Measurements from ENCODE around the gene C2orf68. TPM values are rescaled to one million over a fixed set of nuclear protein-coding genes. Genes with fewer than 3 reads are reported as not detected.
"Not testable (repeated sequence)": the region's sequence is repeated elsewhere in the genome, so short reads cannot be mapped to it uniquely, and the experiment has no call there.

Gene C2orf68
- total and polyA plus RNA-seq, 9 of the 15 experiments (the other 6 are each of a cell fraction or from before 2014, with no cell fraction given), result 22.1 to 50.0 (median 31.8) TPM

- Histone ChIP-seq H3K79me2 (ENCODE audit: control insufficient read depth, insufficient read depth, low read length) (peaks cover 66% of the 10 kb centered on the region), H3K4me1 (replicated peaks in 1 of 2; ENCODE audit: control insufficient read depth in 2 of 2, insufficient read depth in 2 of 2, low read length in 2 of 2) (peaks cover 11 to 33% of the 10 kb centered on the region in 2 experiments; a peak in 4 of 5 replicates), H3K36me3 (ENCODE audit: control insufficient read depth, insufficient read depth, low read length) (peaks cover 31% of the 10 kb centered on the region)
- intact Hi-C loops (cut with micrococcal nuclease), result loop anchor here (5.0 kb wide), 2 partner anchors 37 to 287 kb away; partner anchors contain the start of genes TGOLN2 and VAMP8
- H3K9me3 ChIP-seq (replicated peaks; ENCODE audit: control insufficient read depth, insufficient read depth, low read depth, low read length); CTCF ChIA-PET (ENCODE audit: low intra/inter-chr PET ratio); H3K9me1 ChIP-seq (ENCODE audit: control insufficient read depth, insufficient read depth, low read length); BruUV-seq (replicated peaks); H3K4me3 ChIP-seq; FAIRE-seq; in situ Hi-C loops (cut with MboI); H4K20me1 ChIP-seq (replicated peaks; ENCODE audit: control insufficient read depth, insufficient read depth, low read length); ATAC-seq; H3K27ac ChIP-seq (ENCODE audit: extremely low read depth, low read depth, low read length); H3K27me3 ChIP-seq (ENCODE audit: control insufficient read depth in 2 of 2, insufficient read depth in 2 of 2, low read length in 2 of 2); H3K4me2 ChIP-seq (ENCODE audit: insufficient read depth, low read length); H2AFZ ChIP-seq (ENCODE audit: low read depth, low read length); DNase-seq (ENCODE audit: extremely low read depth in 1 of 4, low spot score in 3 of 4); H3K9ac ChIP-seq (ENCODE audit: insufficient read depth in 1 of 2, low read depth in 2 of 2, low read length in 2 of 2): not testable (repeated sequence)
- 92% methylated on average over 7 of the region's 7 CpGs for WGBS (ENCODE audit: insufficient coverage, low coverage, missing lambda C conversion rate)
- TF ChIP-seq SMAD4 (CRISPR knock-in tag; conservative IDR thresholded peaks at IDR 0.05) (peak; percentile 31; the same call in 1 of the 2 replicates), DMBX1 (CRISPR knock-in tag; IDR thresholded peaks at IDR 0.05; ENCODE audit: borderline replicate concordance) (0 out of 2 replicates have a peak, but pooled peaks have one; percentile 45), TCF15 (CRISPR knock-in tag; IDR thresholded peaks at IDR 0.05) (peak; percentile 48; the same call in 1 of the 2 replicates), CXXC5 (CRISPR knock-in tag; IDR thresholded peaks at IDR 0.05) (0 out of 2 replicates have a peak, but pooled peaks have one; percentile 14), ZNF592 (IDR thresholded peaks at IDR 0.05) (peak; percentile 50; the same call in 1 of the 2 replicates), ZNF583 (CRISPR knock-in tag; IDR thresholded peaks at IDR 0.05) (0 out of 2 replicates have a peak, but pooled peaks have one; percentile 23), IFI16 (CRISPR knock-in tag; IDR thresholded peaks at IDR 0.05) (0 out of 2 replicates have a peak, but pooled peaks have one; percentile 54)
- POLR2A ChIA-PET, result interaction anchor here (0.7 to 1.3 kb wide), 3 partner anchors 20 to 579 kb away, joined by 3 to 5 read pairs (median 4); partner anchors contain the start of genes GGCX and RNF181
These were observed 2.9 kb upstream of the C2orf68 start for GRCh38 chr2:85614757-85615156.
